ENCODE measurements around the gene NTS. TPM values are rescaled to one million over a fixed set of nuclear protein-coding genes. Genes with fewer than 3 reads are reported as not detected.

The NTS gene
- polyA plus RNA-seq, 1 donor from 2014 or later, result 60.1 TPM

- H4K20me1 ChIP-seq (ENCODE audit: insufficient read depth), result no peaks in the 10 kb centered on the region
- H3K79me2 ChIP-seq (replicated peaks; ENCODE audit: insufficient read depth, low read length), result no peaks in the 10 kb centered on the region
- H3K36me3 ChIP-seq (ENCODE audit: insufficient read depth, low read length), result no peaks in the 10 kb centered on the region
- H3K27ac ChIP-seq (ENCODE audit: low read length), result no peak overlapping the region
- no peaks in the 10 kb centered on the region for H3K9me2 ChIP-seq (ENCODE audit: insufficient read depth, low read length)
- no peak overlapping the region for H2AFZ ChIP-seq (ENCODE audit: low read depth, low read length)
- H3K9me3 ChIP-seq (ENCODE audit: low read length), result no peaks in the 10 kb centered on the region
- H3K4me3 ChIP-seq (ENCODE audit: low read length), result no peak overlapping the region
- no peaks in the 10 kb centered on the region for H3F3A ChIP-seq (ENCODE audit: insufficient read depth, low read length, poor library complexity, severe bottlenecking)
- no peak for TF ChIP-seq POLR2AphosphoS5 (IDR thresholded peaks at IDR 0.05)
- no peak for TF ChIP-seq REST (IDR thresholded peaks at IDR 0.05; ENCODE audit: borderline replicate concordance)
- TF ChIP-seq CTCF (IDR thresholded peaks at IDR 0.05; ENCODE audit: poor library complexity, severe bottlenecking), result no peak
- no peak for TF ChIP-seq MXI1 (conservative IDR thresholded peaks at IDR 0.05; ENCODE audit: poor library complexity, severe bottlenecking)
- no peak for TF ChIP-seq TAF1 (IDR thresholded peaks at IDR 0.05; ENCODE audit: low read depth)
- no peak for TF ChIP-seq SMC3 (conservative IDR thresholded peaks at IDR 0.05; ENCODE audit: poor library complexity)
- TF ChIP-seq EZH2 (IDR thresholded peaks at IDR 0.05; ENCODE audit: borderline replicate concordance, insufficient read depth, low read length, poor library complexity, severe bottlenecking), result no peak
- TF ChIP-seq EP300 (conservative IDR thresholded peaks at IDR 0.05; ENCODE audit: poor library complexity, severe bottlenecking), result no peak
- no peak for TF ChIP-seq RAD21 (conservative IDR thresholded peaks at IDR 0.05)
- no peak overlapping the region for H3K9ac ChIP-seq (ENCODE audit: low read length)
- no peaks in the 10 kb centered on the region for H3K27me3 ChIP-seq (ENCODE audit: insufficient read depth, low read depth, low read length)
- H3K4me2 ChIP-seq (ENCODE audit: low read length), result no peak overlapping the region
Measured at GRCh38 chr12:85831327-85831990, 42.6 kb upstream of the NTS start.

GRCh38 chr12:85833579-85833978, 40.5 kb upstream of the NTS start:
- no peak for TF ChIP-seq CTCF (IDR thresholded peaks at IDR 0.05; ENCODE audit: poor library complexity, severe bottlenecking)
- TF ChIP-seq TAF1 (IDR thresholded peaks at IDR 0.05; ENCODE audit: low read depth), result no peak
- TF ChIP-seq REST (IDR thresholded peaks at IDR 0.05; ENCODE audit: borderline replicate concordance), result no peak
- no peak for TF ChIP-seq SMC3 (conservative IDR thresholded peaks at IDR 0.05; ENCODE audit: poor library complexity)
- no peak for TF ChIP-seq EZH2 (IDR thresholded peaks at IDR 0.05; ENCODE audit: borderline replicate concordance, insufficient read depth, low read length, poor library complexity, severe bottlenecking)
- no peak for TF ChIP-seq MXI1 (conservative IDR thresholded peaks at IDR 0.05; ENCODE audit: poor library complexity, severe bottlenecking)
- TF ChIP-seq EP300 (conservative IDR thresholded peaks at IDR 0.05; ENCODE audit: poor library complexity, severe bottlenecking), result no peak
- TF ChIP-seq POLR2AphosphoS5 (IDR thresholded peaks at IDR 0.05), result no peak
- no peak for TF ChIP-seq RAD21 (conservative IDR thresholded peaks at IDR 0.05)
- no peak overlapping the region for H3K4me2 ChIP-seq (ENCODE audit: low read length)

More at GRCh38 chr12:85833579-85833978, 40.5 kb upstream of the NTS start:
- no peaks in the 10 kb centered on the region for H3K9me2 ChIP-seq (ENCODE audit: insufficient read depth, low read length)
- no peak overlapping the region for H3K27ac ChIP-seq (ENCODE audit: low read length)
- H4K20me1 ChIP-seq (ENCODE audit: insufficient read depth), result no peaks in the 10 kb centered on the region
- no peaks in the 10 kb centered on the region for H3K9me3 ChIP-seq (ENCODE audit: low read length)
- H3K36me3 ChIP-seq (ENCODE audit: insufficient read depth, low read length), result no peaks in the 10 kb centered on the region
- H3K27me3 ChIP-seq (ENCODE audit: insufficient read depth, low read depth, low read length), result no peaks in the 10 kb centered on the region
- H3F3A ChIP-seq (ENCODE audit: insufficient read depth, low read length, poor library complexity, severe bottlenecking), result no peaks in the 10 kb centered on the region
- no peak overlapping the region for H3K4me3 ChIP-seq (ENCODE audit: low read length)
- no peak overlapping the region for H2AFZ ChIP-seq (ENCODE audit: low read depth, low read length)
- H3K9ac ChIP-seq (ENCODE audit: low read length), result no peak overlapping the region
- no peaks in the 10 kb centered on the region for H3K79me2 ChIP-seq (replicated peaks; ENCODE audit: insufficient read depth, low read length)

Data from neural cell (in vitro differentiated cells).